Measurements from ENCODE around the gene DUOX1.
"Not testable (repeated sequence)": the region's sequence is repeated elsewhere in the genome, so short reads cannot be mapped to it uniquely, and the experiment has no call there.

Gene DUOX1

GRCh38 chr15:45095661-45096060, 34.1 kb upstream of the DUOX1 start:
- no peak overlapping the region for H3K4me3 ChIP-seq (ENCODE audit: control insufficient read depth, low read depth, low read length)
- no peak for DNase-seq (ENCODE audit: low read depth)
- TF ChIP-seq, protein P1, sequence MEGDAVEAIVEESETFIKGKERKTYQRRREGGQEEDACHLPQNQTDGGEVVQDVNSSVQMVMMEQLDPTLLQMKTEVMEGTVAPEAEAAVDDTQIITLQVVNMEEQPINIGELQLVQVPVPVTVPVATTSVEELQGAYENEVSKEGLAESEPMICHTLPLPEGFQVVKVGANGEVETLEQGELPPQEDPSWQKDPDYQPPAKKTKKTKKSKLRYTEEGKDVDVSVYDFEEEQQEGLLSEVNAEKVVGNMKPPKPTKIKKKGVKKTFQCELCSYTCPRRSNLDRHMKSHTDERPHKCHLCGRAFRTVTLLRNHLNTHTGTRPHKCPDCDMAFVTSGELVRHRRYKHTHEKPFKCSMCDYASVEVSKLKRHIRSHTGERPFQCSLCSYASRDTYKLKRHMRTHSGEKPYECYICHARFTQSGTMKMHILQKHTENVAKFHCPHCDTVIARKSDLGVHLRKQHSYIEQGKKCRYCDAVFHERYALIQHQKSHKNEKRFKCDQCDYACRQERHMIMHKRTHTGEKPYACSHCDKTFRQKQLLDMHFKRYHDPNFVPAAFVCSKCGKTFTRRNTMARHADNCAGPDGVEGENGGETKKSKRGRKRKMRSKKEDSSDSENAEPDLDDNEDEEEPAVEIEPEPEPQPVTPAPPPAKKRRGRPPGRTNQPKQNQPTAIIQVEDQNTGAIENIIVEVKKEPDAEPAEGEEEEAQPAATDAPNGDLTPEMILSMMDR (conservative IDR thresholded peaks at IDR 0.05; ENCODE audit: control insufficient read depth, insufficient read depth, low read depth, low read length) = no peak

GRCh38 chr15:45097466-45097865, 32.3 kb upstream of the DUOX1 start:
- DNase-seq (ENCODE audit: low read depth) = no peak
- TF ChIP-seq, protein P1 (conservative IDR thresholded peaks at IDR 0.05; ENCODE audit: control insufficient read depth, insufficient read depth, low read depth, low read length) = no peak
- no peak overlapping the region for H3K4me3 ChIP-seq (ENCODE audit: control insufficient read depth, low read depth, low read length)

DNA sequence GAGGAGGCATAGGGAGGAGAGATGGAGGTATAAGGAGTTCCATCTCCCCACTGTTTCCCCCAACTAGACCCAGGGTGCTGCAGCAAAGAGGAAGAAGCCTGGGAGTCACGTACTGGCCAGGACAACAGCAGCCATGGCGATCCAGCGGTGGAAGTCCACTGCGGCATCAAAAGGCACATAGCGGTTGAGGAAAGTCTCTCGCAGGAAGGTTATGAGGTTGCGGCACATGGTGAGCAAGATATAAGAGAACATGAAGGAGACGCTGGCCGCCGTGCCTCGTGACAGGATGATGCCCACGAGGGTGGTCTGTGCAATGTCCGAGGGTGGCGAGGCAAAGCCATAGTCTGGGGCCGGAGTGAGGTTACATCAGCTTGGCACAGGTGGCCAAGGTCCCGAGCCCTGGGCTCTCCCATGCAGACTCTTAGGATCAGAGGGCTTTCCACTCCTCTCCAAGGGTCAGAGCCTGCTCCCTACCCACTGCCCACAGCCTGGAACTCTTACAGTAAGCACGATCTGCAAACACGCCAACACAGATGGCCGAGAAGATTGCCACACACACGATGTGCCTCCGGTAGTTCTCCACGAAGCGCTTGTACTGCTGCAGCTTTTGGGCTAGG, 30.1 kb upstream of the DUOX1 start:
- no peak for DNase-seq (ENCODE audit: low read depth)
- H3K4me3 ChIP-seq (ENCODE audit: control insufficient read depth, low read depth, low read length) = no peak overlapping the region
- TF ChIP-seq, protein P1 (conservative IDR thresholded peaks at IDR 0.05; ENCODE audit: control insufficient read depth, insufficient read depth, low read depth, low read length) = no peak

- no peak for DNase-seq (ENCODE audit: low read depth)
- TF ChIP-seq, protein P1 (conservative IDR thresholded peaks at IDR 0.05; ENCODE audit: control insufficient read depth, insufficient read depth, low read depth, low read length) = no peak
- no peak overlapping the region for H3K4me3 ChIP-seq (ENCODE audit: control insufficient read depth, low read depth, low read length)
Observed at GRCh38 chr15:45100884-45101625, 28.7 kb upstream of the DUOX1 start.

GRCh38 chr15:45101749-45102148, 28.0 kb upstream of the DUOX1 start:
- TF ChIP-seq, protein P1 (conservative IDR thresholded peaks at IDR 0.05; ENCODE audit: control insufficient read depth, insufficient read depth, low read depth, low read length) = no peak
- DNase-seq (ENCODE audit: low read depth) = no peak
- H3K4me3 ChIP-seq (ENCODE audit: control insufficient read depth, low read depth, low read length) = no peak overlapping the region

DNA sequence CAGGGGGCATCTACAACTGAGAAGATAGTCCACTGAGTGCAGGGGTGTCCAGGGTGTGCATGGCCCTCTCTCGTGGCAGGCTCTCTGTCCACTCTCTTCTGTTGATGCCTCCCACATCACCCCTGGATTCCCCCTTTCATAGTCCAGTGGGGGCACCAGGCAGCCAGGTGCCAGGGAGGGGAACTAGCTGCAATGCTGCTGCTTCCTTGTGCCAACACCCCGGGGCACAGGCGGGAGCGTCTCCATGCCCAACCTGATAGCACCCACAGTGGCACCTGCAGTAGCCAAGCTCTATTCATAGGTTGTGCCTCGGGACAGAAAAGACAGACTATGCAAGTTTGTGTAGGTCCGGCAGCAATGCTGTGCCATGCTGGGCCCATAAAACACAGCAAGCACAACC, 27.6 kb upstream of the DUOX1 start:
- DNase-seq (ENCODE audit: low read depth) = no peak
- TF ChIP-seq, protein P1 (conservative IDR thresholded peaks at IDR 0.05; ENCODE audit: control insufficient read depth, insufficient read depth, low read depth, low read length) = no peak

DNA sequence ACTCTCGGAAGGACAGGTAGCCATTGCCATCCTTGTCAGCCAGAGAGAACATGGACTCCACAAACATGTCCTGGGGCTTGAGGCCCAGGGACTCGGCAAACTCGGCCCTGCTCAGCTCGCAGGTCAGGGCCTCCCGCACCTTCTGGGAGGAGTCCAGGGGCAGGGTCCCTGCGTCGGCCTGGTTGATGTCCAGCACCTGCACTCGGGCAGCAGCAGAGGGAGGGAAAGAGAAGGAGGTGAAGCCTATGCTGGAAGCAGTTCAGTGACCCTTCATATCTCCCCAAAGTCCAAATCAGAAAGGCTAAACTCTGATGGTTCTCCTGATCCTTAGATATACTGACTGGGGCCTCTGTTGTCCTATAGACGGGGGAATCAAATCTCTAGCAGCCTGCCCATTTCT, 25.6 kb upstream of the DUOX1 start:
- DNase-seq (ENCODE audit: low read depth); H3K4me3 ChIP-seq (ENCODE audit: control insufficient read depth, low read depth, low read length): not testable (repeated sequence)

More for the DNA sequence above, 27.6 kb upstream of the DUOX1 start:
- no peak overlapping the region for H3K4me3 ChIP-seq (ENCODE audit: control insufficient read depth, low read depth, low read length)

All from fibroblast of mammary gland (primary cell).